ENCODE data around the gene RAG1. TPM values are rescaled to one million over a fixed set of nuclear protein-coding genes. Genes with fewer than 3 reads are reported as not detected.

Gene RAG1
- polyA plus RNA-seq, 1 donor from 2014 or later = 0.16 TPM

DNA sequence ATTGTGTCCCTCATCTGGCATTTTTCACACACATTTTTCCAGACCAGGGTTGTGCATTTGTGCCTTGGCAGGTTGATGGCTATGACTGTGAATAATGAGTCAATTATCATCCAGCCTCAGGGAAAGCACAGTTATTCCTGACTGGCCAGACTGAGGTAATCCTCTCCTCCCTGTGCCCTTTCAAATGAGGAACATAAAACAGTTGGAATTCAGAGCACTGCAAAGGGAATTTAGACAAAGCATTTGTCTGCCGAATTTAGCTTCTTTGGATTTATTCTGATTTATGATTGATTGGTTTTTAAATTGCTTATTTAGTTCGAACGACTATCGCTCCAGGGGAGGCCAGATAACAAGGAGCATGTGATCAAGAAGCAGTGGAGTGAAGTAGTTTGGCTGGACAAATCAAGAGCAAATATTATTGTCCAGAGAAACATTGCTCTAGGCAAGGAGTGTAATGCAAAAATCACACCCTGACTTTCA is 61.0 kb downstream of the RAG1 start:
- Histone ChIP-seq H4K20me1 (ENCODE audit: insufficient read depth) (no peaks in the 10 kb centered on the region), H3F3A (ENCODE audit: insufficient read depth, low read length, poor library complexity, severe bottlenecking) (no peaks in the 10 kb centered on the region), H3K27me3 (ENCODE audit: insufficient read depth, low read depth, low read length) (no peaks in the 10 kb centered on the region), H3K4me2 (ENCODE audit: low read length) (no peak overlapping the region), H3K9me2 (ENCODE audit: insufficient read depth, low read length) (no peaks in the 10 kb centered on the region), H3K9ac (ENCODE audit: low read length) (no peak overlapping the region), H2AFZ (ENCODE audit: low read depth, low read length) (no peak overlapping the region), H3K36me3 (ENCODE audit: insufficient read depth, low read length) (no peaks in the 10 kb centered on the region), H3K4me3 (ENCODE audit: low read length) (no peak overlapping the region), H3K79me2 (replicated peaks; ENCODE audit: insufficient read depth, low read length) (no peaks in the 10 kb centered on the region), H3K9me3 (ENCODE audit: low read length) (no peaks in the 10 kb centered on the region), H3K27ac (ENCODE audit: low read length) (no peak overlapping the region)
- TF ChIP-seq, protein P1, sequence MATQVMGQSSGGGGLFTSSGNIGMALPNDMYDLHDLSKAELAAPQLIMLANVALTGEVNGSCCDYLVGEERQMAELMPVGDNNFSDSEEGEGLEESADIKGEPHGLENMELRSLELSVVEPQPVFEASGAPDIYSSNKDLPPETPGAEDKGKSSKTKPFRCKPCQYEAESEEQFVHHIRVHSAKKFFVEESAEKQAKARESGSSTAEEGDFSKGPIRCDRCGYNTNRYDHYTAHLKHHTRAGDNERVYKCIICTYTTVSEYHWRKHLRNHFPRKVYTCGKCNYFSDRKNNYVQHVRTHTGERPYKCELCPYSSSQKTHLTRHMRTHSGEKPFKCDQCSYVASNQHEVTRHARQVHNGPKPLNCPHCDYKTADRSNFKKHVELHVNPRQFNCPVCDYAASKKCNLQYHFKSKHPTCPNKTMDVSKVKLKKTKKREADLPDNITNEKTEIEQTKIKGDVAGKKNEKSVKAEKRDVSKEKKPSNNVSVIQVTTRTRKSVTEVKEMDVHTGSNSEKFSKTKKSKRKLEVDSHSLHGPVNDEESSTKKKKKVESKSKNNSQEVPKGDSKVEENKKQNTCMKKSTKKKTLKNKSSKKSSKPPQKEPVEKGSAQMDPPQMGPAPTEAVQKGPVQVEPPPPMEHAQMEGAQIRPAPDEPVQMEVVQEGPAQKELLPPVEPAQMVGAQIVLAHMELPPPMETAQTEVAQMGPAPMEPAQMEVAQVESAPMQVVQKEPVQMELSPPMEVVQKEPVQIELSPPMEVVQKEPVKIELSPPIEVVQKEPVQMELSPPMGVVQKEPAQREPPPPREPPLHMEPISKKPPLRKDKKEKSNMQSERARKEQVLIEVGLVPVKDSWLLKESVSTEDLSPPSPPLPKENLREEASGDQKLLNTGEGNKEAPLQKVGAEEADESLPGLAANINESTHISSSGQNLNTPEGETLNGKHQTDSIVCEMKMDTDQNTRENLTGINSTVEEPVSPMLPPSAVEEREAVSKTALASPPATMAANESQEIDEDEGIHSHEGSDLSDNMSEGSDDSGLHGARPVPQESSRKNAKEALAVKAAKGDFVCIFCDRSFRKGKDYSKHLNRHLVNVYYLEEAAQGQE (IDR thresholded peaks at IDR 0.05; ENCODE audit: borderline replicate concordance) = peak; percentile 46
- no peak for TF ChIP-seq MXI1 (conservative IDR thresholded peaks at IDR 0.05; ENCODE audit: poor library complexity, severe bottlenecking)

Other genes with a start within 250 kb of the RAG1 start
- 7.5 and 9.0 TPM in 2 replicates for gene TRAF6, start 57.7 kb upstream of the RAG1 start, polyA plus RNA-seq
- 58.1 and 71.9 TPM in 2 replicates for gene IFTAP, start 26.5 kb downstream of the RAG1 start, polyA plus RNA-seq
- not detected in 2 replicates for gene RAG2, start 30.2 kb downstream of the RAG1 start, polyA plus RNA-seq